Jurkat, Clone E6-1 (cell line): ENCODE results near the gene AGTPBP1. TPM values are rescaled to one million over a fixed set of nuclear protein-coding genes. Genes with fewer than 3 reads are reported as not detected.
"Not testable (repeated sequence)": the region's sequence is repeated elsewhere in the genome, so short reads cannot be mapped to it uniquely, and the experiment has no call there.

Experiments
- DNase-seq: peaks from one replicate; pipeline ENCODE4 v3.0.0-alpha.2; 2011; ENCODE audit warnings: low read depth, low spot score
- H3K4me3 ChIP-seq: 2 replicates; pipeline ENCODE4 v1.5.1; 2011; ENCODE audit warnings: mild to moderate bottlenecking, low read length, control low read depth, moderate library complexity
- polyA plus RNA-seq: library from polyadenylated mRNA; unstranded; fragments of >200 nt; gene quantifications from one replicate; pipeline ENCODE4 v1.2.1, GENCODE V29; 2012; ENCODE audit warnings: missing spikeins; ENCODE audit not compliant: insufficient read length, insufficient read depth

AGTPBP1 gene, protein sequence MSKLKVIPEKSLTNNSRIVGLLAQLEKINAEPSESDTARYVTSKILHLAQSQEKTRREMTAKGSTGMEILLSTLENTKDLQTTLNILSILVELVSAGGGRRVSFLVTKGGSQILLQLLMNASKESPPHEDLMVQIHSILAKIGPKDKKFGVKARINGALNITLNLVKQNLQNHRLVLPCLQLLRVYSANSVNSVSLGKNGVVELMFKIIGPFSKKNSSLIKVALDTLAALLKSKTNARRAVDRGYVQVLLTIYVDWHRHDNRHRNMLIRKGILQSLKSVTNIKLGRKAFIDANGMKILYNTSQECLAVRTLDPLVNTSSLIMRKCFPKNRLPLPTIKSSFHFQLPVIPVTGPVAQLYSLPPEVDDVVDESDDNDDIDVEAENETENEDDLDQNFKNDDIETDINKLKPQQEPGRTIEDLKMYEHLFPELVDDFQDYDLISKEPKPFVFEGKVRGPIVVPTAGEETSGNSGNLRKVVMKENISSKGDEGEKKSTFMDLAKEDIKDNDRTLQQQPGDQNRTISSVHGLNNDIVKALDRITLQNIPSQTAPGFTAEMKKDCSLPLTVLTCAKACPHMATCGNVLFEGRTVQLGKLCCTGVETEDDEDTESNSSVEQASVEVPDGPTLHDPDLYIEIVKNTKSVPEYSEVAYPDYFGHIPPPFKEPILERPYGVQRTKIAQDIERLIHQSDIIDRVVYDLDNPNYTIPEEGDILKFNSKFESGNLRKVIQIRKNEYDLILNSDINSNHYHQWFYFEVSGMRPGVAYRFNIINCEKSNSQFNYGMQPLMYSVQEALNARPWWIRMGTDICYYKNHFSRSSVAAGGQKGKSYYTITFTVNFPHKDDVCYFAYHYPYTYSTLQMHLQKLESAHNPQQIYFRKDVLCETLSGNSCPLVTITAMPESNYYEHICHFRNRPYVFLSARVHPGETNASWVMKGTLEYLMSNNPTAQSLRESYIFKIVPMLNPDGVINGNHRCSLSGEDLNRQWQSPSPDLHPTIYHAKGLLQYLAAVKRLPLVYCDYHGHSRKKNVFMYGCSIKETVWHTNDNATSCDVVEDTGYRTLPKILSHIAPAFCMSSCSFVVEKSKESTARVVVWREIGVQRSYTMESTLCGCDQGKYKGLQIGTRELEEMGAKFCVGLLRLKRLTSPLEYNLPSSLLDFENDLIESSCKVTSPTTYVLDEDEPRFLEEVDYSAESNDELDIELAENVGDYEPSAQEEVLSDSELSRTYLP
- 15.0 TPM for polyA plus RNA-seq

DNA sequence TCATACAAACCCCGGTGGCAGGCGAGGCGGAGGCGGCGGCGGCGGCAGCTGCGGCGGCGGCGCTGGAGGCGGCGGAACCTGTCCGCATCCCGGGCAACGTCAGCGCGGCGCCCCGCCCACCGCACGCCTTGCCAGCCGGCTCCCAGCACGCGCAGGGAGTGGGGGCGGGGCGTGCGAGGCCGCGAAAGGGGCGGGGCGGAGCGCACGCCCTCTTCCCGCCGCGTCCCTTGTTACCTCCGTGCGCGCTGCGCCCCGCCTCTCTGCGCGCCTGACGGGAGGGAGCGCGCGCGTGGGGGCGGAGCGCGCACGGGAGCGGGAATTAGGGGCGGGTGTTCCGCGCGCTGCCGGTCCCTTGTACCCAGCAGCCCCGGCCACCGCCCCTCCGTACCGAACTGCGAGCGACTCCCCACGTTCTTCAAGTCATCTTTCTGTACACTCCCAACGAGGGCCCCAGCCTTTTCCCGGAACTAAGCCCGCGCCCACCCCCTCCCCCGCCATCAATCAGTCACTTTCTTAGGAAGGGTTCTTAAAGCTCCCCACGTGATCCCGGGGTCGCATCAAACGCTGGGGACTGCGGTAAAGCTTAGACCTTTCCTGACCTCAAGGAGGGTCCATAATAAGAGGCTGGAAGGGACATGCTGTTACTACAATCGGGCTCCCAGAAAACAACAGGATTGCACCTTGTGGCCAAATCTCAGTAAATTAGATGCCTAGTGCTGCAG is at the start of gene AGTPBP1:
Gene AGTPBP1, minus strand, starts transcription at position 80 of the 722 bp plus-strand sequence. CDS start 29,421 bp downstream, outside the sequence.
- H3K4me3 ChIP-seq = peak within 1 kb of the TSS; percentile 80
- DNase-seq = peak; percentile 88

DNA sequence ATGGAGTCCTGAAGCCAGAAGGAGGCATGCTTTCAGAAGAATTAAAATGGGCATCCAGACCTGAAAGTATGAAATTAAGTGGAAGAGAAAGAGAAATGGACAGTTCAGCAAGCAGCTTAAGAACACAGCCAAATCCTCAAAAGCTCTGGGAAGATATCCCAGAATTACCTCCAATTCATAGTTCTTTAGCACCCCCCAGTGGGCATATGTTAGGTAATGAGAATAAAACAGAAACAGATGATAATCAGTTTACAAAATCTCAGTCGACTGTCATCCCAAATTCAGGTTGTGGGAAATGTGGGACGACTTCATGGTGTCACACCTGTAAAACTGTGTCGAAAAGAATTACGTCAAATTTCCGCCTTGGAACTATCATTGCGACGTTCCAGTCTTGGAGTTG is 44.4 kb upstream of the AGTPBP1 start:
- not testable (repeated sequence) for DNase-seq, H3K4me3 ChIP-seq

DNA sequence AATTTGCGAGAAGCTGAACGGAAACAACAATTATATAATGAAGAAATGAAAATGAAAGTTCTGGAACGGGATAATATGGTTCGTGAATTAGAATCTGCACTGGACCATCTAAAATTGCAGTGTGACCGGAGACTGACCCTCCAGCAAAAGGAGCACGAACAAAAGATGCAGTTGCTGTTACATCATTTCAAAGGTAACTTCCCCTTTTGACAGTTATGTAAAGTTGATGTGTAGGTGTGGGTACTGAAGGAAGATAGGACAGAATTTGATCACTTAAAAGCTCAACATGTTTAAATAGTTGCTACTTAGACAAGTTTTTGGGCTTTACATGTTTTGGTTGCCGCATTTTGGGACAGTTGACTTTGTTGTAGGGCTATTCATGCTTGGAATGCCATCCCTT is 32.1 kb upstream of the AGTPBP1 start:
- H3K4me3 ChIP-seq, DNase-seq: not testable (repeated sequence)

DNA sequence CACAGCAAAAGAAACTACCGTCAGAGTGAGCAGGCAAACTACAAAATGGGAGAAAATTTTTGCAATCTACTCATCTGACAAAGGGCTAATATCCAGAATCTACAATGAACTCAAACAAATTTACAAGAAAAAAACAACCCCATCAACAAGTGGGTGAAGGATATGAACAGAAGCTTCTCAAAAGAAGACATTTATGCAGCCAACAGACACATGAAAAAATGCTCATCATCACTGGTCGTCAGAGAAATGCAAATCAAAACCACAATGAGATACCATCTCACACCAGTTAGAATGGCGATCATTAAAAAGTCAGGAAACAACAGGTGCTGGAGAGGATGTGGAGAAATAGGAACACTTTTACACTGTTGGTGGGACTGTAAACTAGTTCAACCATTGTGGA is 20.0 kb upstream of the AGTPBP1 start:
- not testable (repeated sequence) for DNase-seq, H3K4me3 ChIP-seq

DNA sequence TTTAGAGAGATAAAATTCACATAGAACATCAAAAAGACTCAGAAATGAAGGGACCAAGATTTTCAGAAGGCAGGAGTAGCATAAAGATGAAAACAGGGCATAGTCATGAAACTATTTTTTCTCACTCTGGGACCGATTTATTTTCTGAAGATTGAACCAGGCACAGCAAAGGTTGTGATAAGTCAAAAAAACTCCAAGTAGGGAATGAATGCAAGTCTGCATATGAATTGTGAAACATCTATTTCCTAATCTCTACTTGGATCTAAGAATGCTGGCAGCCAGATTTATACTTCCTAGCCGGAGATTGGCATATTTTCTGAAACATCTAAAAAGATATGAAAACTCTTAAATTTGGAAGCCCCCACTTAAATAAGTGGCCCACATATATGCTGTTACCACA is 16.0 kb upstream of the AGTPBP1 start:
- not testable (repeated sequence) for H3K4me3 ChIP-seq, DNase-seq

DNA sequence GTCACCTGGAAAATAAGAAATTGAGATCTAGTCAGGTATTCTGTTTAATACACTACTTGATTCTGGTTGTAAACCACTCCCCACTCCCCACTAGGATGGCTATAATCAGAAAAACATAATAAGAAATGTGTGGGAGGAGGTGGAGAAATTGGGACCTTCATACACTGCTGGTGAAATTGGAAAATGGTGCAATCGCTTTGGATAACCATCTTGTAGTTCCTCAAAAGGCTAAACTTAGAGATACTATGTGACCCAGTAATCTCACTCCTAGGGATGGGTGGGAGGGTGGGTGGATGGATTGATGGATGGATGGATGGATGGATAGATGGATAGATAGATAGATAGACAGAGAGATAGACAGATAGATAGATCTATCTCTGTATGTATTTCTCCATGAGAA is 14.5 kb upstream of the AGTPBP1 start:
- not testable (repeated sequence) for DNase-seq, H3K4me3 ChIP-seq

DNA sequence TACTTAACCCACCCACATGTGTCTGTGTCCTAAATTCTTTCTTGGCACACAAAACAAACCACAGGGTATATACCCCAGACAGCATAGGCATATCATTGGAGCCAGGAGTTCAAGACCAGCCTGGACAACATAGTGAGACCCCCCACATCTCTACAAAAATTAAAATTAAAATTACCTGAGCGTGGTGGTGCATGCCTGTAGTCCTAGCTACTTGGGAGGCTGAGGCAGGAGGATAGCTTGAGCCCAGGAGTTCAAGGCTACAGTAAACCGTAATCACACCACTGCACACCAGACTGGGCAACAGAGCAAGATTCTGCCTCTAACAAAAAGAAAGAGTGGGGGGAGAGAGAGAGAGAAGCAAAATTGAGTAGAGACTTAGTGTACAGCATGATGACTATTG is 4.6 kb upstream of the AGTPBP1 start:
- H3K4me3 ChIP-seq = no peak overlapping the region
- no peak for DNase-seq

DNA sequence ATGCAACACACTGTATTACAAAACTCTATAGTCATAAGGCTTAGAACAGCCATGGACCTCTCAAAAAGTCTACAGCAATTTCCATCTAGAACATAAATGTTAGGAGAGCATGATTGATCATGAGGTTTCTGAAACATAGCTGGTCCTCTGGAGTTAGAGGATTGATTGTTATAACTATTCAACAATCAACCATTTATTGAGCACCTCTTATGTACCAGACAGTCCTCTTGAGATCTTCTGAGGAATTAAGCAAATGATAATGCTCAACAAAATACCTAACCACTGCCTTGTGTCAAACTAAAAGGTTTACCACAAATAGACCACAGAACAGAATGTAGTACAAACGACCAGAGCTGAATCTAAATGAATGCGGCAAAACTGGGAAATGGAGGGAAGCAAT is 3.4 kb upstream of the AGTPBP1 start:
- H3K4me3 ChIP-seq = no peak overlapping the region
- DNase-seq = no peak

DNA sequence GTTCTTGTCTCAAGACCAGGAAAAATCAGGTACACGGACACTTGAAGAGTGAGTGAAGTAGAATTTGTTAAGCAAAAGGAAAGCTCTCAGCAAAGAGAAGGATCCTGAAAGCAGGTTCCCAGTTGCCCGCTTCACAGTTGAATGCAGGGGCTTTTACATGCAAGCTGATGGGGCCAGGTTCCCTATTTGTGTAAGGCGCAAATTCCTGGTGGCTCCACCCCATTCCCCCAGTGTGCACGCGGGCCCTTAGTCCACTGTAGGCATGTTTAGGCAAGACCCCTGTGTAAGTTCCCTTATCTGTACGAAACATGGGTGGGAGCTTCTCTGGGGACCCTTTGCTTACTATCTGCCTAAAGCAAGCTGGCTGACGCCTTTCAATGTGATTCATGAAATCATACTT is 2.7 kb upstream of the AGTPBP1 start:
- DNase-seq = no peak
- H3K4me3 ChIP-seq = no peak overlapping the region

DNA sequence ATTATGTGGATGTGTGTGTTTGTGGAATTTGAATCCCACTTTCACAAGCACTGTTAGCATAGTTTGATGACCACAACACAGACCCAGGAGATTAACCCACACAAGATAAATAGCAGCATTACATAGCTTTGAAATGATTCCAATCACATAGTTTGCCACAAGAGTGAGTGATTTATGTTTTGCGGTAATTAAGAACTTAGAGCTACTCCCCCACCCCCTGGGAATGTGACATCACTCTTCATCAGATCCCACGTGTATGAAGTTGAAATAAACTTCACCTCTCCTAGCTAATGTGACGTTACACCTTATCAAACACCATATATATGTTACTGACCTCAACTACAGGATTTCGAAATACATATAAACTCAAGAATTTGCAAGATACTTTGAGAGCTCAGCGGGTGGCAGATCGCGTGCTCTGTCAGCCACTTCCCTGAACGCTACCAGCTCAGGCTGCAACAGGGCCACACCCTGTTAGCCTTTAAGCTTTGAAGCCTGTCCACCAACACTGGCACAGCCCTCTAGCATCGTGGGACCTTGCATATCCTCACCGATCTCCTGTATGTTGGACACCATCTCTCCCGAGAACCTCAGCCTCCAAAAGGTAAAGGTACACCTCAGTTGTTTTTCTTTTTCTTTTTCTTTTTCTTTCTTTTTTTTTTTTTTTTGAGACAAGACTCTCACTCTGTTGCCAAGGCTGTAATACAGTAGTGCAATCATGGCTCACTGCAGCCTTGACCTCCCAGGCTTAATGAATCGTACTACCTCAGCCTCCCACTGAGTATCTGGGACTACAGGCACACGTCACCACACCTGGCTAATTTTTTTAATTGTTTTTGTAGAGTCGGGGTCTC is 1.7 kb upstream of the AGTPBP1 start:
- DNase-seq = peak; percentile 58

DNA sequence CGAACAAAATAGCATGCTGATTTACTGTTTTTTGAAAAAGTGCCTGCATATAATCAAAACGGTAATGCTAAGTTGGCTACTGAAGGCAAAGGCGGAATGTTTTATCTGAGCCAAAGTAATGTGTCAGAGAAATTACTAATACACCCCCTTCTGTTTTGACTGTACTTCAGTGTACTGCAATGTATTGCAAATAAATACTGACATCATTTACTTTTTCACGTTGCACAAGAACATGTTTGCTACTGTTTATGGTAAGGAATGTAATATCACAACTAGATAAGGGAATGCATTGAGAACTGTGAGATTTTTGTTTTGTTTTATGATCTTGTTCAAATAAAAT is 813 bp upstream of the AGTPBP1 start:
- peak overlapping the region; percentile 60 for H3K4me3 ChIP-seq
- DNase-seq = no peak

More for the DNA sequence above, 1.7 kb upstream of the AGTPBP1 start:
- H3K4me3 ChIP-seq = no peak overlapping the region

DNA sequence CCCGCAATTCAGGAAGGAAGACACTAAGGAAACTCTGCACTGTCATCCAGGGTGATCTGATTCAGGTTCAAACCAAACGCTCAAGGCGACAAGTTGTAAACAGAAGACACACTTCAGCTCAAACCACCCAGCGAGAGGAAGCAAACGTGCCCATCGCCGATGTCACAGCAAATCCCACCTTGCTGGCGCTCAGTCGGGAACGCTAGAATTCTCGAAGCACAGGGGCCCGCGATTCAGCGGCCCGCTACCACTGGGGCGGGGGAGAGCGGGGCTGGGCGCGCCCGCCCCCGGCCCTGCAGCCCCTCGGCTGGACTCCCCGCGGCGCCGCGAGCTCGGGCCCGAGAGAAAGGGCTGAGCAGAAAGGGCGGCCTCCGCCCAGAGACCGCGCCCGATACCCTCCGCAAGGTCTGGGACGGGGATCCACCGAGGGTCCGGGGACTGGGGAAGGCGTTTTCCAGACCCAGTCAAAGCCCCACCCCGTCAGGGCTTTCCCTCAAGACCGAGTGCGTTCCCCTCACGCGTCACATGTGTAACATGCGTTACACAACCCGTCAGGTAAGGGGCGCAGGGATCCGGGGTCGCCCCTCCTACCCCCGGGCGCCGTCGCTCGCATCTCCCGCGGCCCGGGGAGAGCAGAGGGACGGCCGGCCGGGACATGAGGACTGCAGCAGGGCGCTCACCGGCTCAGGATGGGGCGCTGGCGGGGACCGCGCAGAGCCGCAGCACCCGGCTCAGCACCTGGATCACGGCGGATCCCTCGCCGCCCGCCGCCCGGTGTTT is 469 bp downstream of the AGTPBP1 start:
- peak; percentile 75 for DNase-seq
- peak overlapping the region; percentile 80 for H3K4me3 ChIP-seq

DNA sequence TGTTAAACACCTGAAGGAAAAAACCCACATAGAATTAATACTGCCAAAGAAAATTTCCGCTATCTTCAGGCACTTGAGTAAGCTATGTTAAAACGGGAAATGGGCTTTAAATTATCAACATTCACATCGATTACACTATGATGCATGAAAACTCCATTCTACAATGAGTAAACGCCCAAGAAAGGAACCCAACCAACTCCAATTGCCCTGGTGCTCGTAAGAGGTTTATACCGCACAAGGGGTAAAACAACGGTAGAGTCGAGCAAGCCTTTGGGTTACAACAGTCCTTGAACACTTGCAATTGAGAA is 1.0 kb downstream of the AGTPBP1 start:
- no peak for DNase-seq
- H3K4me3 ChIP-seq = peak overlapping the region; percentile 80

DNA sequence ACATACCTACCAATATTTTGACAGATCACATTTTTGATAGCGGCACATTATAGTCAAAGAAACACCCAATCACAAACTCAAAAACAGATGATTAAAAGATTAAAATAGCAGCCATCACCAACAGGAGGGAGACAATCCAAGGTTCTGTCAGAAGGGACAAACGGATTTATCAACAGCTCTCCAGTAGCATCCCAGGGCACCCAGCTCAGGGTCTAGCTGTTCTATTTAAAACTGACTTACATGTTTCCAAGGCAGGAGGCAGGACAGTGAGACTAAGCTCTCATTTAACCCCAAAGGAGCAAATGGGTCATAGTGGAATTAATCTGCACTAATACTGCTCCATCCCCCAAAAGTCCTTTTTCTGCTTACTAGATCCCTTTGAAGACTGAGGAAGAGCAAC is 3.2 kb downstream of the AGTPBP1 start:
- no peak overlapping the region for H3K4me3 ChIP-seq
- DNase-seq = no peak

DNA sequence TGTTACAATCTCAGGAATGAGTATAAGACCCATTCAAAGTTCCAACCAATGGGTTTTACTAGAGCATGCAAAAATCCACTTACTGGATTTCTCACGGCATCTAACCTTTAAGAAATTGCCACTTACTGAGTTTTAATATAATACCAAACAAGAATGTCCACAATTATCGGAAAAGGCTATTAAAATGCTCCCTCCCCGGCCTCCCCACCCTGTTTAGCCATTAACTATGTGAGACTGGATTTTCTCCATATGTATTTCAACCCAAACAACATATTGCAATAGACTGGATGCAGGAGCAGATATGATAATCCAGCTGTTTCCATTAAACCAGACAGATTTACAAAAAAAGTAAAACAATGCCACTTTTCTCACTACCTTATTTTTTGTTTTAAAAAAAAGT is 4.1 kb downstream of the AGTPBP1 start:
- H3K4me3 ChIP-seq = no peak overlapping the region
- DNase-seq = no peak

DNA sequence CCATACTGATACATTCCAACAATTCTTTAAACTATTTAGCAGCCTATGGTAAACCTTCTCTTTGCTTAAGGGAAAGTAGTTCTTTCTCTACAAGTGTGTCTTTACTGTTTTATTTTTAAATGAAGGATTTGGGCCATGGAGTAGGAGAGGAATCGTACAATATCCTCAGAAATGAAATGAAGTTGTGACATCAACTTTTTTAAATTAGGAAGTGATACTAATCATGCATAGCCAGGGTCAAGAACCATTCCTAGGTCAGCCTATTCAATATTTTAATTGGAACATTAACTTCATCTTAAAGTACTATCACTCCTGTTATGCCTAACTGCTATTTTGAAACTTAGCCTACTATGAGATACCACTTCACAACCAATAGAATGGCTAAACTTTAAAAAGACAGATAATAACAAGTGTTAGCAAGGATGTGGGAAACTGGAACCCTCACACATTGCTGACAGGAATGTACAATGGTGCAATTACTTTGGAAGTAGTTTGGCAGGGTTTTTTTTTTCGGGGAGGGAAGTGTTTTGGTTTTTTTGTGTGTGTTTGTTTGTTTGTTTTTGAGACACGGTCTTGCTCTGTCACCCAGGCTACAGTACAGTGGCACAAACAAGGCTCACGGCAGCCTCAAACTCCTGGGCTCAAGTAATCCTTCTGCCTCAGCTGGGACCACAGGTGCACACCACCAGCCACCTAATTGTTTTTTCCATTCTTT is 10.7 kb downstream of the AGTPBP1 start:
- H3K4me3 ChIP-seq = no peak overlapping the region
- DNase-seq = no peak

DNA sequence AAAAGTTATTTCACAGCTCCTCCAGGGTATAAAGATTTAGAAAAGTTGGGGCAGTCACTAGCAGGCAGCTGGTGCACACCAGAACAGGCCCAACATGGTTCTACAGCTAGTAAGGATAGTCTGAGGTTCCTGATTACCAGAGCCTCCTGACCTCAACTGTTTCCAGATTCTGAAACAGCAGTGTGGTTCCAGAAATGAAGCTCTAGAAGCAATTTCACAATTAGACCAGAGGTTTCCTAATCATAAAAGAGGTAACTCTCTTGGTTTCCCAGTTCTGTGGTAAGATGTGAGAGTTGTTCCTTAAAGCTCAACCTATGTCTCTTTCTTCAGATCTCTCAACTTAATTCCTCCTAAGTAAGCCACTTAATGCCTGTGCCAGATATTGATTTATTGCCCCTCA is 11.9 kb downstream of the AGTPBP1 start:
- DNase-seq = no peak

More for the DNA sequence above, 11.9 kb downstream of the AGTPBP1 start:
- H3K4me3 ChIP-seq = no peak overlapping the region
